Ishikawa (cell line): ENCODE data around the gene SMG7.

Experiments used
- CEBPB ChIP-seq: IDR thresholded peaks from 2 replicates; pipeline ENCODE4 v1.6.1; 2012
- CREB1 ChIP-seq: IDR thresholded peaks from 2 replicates; pipeline ENCODE4 v1.6.1; 2012; ENCODE audit warnings: low read depth
- EGR1 ChIP-seq: IDR thresholded peaks from 2 replicates; pipeline ENCODE4 v1.6.1; 2012
- EP300 ChIP-seq: IDR thresholded peaks from 2 replicates; pipeline ENCODE4 v1.6.1; 2012; ENCODE audit warnings: borderline replicate concordance
- FOXM1 ChIP-seq: IDR thresholded peaks from 2 replicates; pipeline ENCODE4 v1.6.1; 2012; ENCODE audit warnings: low read depth, borderline replicate concordance
- NFIC ChIP-seq: IDR thresholded peaks from 2 replicates; pipeline ENCODE4 v1.6.1; 2012
- RAD21 ChIP-seq: IDR thresholded peaks from 2 replicates; pipeline ENCODE4 v1.6.1; 2012; ENCODE audit warnings: low read depth
- REST ChIP-seq: IDR thresholded peaks from 2 replicates; pipeline ENCODE4 v1.6.1; 2012; ENCODE audit warnings: low read depth, mild to moderate bottlenecking
- TAF1 ChIP-seq: IDR thresholded peaks from 2 replicates; pipeline ENCODE4 v1.6.1; 2012; ENCODE audit warnings: low read depth, mild to moderate bottlenecking
- TCF12 ChIP-seq: IDR thresholded peaks from 2 replicates; pipeline ENCODE4 v1.6.1; 2012; ENCODE audit warnings: low read depth
- TEAD4 ChIP-seq: IDR thresholded peaks from 2 replicates; pipeline ENCODE4 v1.6.1; 2012
- USF1 ChIP-seq: IDR thresholded peaks from 2 replicates; pipeline ENCODE4 v1.6.1; 2012
- YY1 ChIP-seq: IDR thresholded peaks from 2 replicates; pipeline ENCODE4 v1.6.1; 2012; ENCODE audit warnings: low read depth
- ZBTB7A ChIP-seq: IDR thresholded peaks from 2 replicates; pipeline ENCODE4 v1.6.1; 2012; ENCODE audit warnings: low read depth
- TF ChIP-seq, protein P1 (sequence below): IDR thresholded peaks from 2 replicates; pipeline ENCODE4 v1.6.1; 2012

The SMG7 gene

GRCh38 chr1:183586455-183586854 lies 114.2 kb downstream of the SMG7 start:
- TF ChIP-seq CEBPB: no peak

- TF ChIP-seq FOXM1: no peak
- no peak for TF ChIP-seq YY1
- TF ChIP-seq, protein P1, sequence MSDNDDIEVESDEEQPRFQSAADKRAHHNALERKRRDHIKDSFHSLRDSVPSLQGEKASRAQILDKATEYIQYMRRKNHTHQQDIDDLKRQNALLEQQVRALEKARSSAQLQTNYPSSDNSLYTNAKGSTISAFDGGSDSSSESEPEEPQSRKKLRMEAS: no peak
- no peak for TF ChIP-seq ZBTB7A
- no peak for TF ChIP-seq EP300
- TF ChIP-seq REST: no peak
- TF ChIP-seq TCF12: no peak
- no peak for TF ChIP-seq CREB1
- no peak for TF ChIP-seq USF1
- TF ChIP-seq RAD21: no peak
- no peak for TF ChIP-seq CEBPB
- no peak for TF ChIP-seq EGR1
- no peak for TF ChIP-seq TAF1
- no peak for TF ChIP-seq TEAD4
- no peak for TF ChIP-seq NFIC
Measured at GRCh38 chr1:183586926-183587325, 114.6 kb downstream of the SMG7 start.

GRCh38 chr1:183588827-183589226 lies 116.5 kb downstream of the SMG7 start:
- TF ChIP-seq EGR1 (no peak), TEAD4 (no peak), CEBPB (no peak), YY1 (no peak), NFIC (no peak), EP300 (no peak), TAF1 (no peak), USF1 (no peak), RAD21 (no peak), ZBTB7A (no peak), TCF12 (no peak), FOXM1 (no peak), CREB1 (no peak), REST (no peak)
- TF ChIP-seq, protein P1: no peak

DNA sequence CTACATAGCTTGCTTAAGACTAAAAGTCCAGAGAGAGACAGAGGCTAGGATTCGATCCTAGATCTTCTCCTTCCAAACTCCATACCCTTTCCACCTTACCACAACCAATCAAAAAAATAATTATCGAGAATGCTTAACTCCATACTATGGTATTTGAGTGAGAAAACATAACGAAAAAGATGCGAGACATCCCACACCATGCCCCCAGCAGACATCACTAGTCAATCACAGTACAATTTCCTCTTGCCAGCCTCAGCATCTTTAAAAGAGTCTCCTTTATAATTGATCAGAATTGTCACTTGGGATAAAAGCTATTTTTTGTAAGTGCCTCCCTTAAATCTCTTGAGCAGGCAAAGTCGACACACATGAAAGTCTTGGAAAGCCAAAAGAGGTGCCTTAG lies 117.1 kb downstream of the SMG7 start:
- no peak for TF ChIP-seq CEBPB
- no peak for TF ChIP-seq EP300
- no peak for TF ChIP-seq TEAD4
- TF ChIP-seq RAD21: no peak
- no peak for TF ChIP-seq REST
- no peak for TF ChIP-seq CREB1
- TF ChIP-seq, protein P1: no peak
- TF ChIP-seq EGR1: no peak
- no peak for TF ChIP-seq TCF12
- TF ChIP-seq USF1: no peak
- no peak for TF ChIP-seq YY1
- TF ChIP-seq FOXM1: no peak
